GM12891 (cell line): ENCODE measurements around the gene IKZF2.

ENCODE experiments used
- PAX5 ChIP-seq: IDR thresholded peaks from 2 replicates; pipeline ENCODE4 v1.6.1; 2011; ENCODE audit warnings: low read length, moderate library complexity, mild to moderate bottlenecking; ENCODE audit not compliant: insufficient read depth, severe bottlenecking
- POLR2A ChIP-seq: IDR thresholded peaks from 2 replicates; pipeline ENCODE4 v1.6.1; 2011; ENCODE audit warnings: low read depth, low read length, control low read depth
- POLR2AphosphoS5 ChIP-seq: IDR thresholded peaks from 2 replicates; pipeline ENCODE4 v1.6.1; 2011; ENCODE audit warnings: low read depth, low read length, control low read depth
- SPI1 ChIP-seq: IDR thresholded peaks from 2 replicates; pipeline ENCODE4 v1.6.1; 2011; ENCODE audit warnings: low read depth, low read length, control low read depth
- TAF1 ChIP-seq: IDR thresholded peaks from 2 replicates; pipeline ENCODE4 v1.6.1; 2011; ENCODE audit warnings: low read depth, low read length, control low read depth

- TF ChIP-seq POLR2AphosphoS5 (no peak), POLR2A (no peak), TAF1 (no peak), PAX5 (no peak), SPI1 (no peak)
These were observed 85.6 kb downstream of the IKZF2 start for GRCh38 chr2:213065583-213066442.
